GM12878 (cell line): ENCODE data around the gene GPR108. TPM values are rescaled to one million over a fixed set of nuclear protein-coding genes. Genes with fewer than 3 reads are reported as not detected.

ENCODE experiments used
- ATAC-seq: fragments of 200-7000 bp; cut with Tn5 transposase; 3 replicates; pipeline ENCODE4 v1.9.1; 2020; ENCODE audit warnings: mild to moderate bottlenecking, moderate library complexity
- BruUV-seq: library from RNA; stranded (reverse); fragments of 400-500 nt; replicated peaks from 2 replicates; lab custom pipeline; 2021; lab: Mats Ljungman, UMichigan
- CTCF ChIA-PET: fragments of 300-600 bp; sonication (Branson Sonifier 250); formaldehyde crosslinking; extraction: SDS; loops from one replicate; lab custom pipeline; 2021; ENCODE audit warnings: inconsistent platforms; lab: Yijun Ruan, JAX
- POLR2A ChIA-PET: fragments of 350-600 bp; formaldehyde crosslinking; extraction: SDS; loops from one replicate; lab custom pipeline; 2021; ENCODE audit warnings: inconsistent platforms; lab: Charles Lee
- RAD21 ChIA-PET: fragments of 300-600 bp; sonication (Branson Sonifier 250); formaldehyde crosslinking; loops from one replicate; lab custom pipeline; 2023; ENCODE audit warnings: antibody characterized with exemption; ENCODE audit not compliant: unreplicated experiment; lab: Charles Lee
- SMC1A ChIA-PET: fragments of 300-600 bp; sonication (Branson Sonifier 250); formaldehyde crosslinking; loops from one replicate; lab custom pipeline; 2023; ENCODE audit not compliant: unreplicated experiment, uncharacterized antibody; lab: Charles Lee
- DNase-seq: peaks from one replicate; pipeline ENCODE4 v3.0.0-alpha.2; 2011; ENCODE audit warnings: low read depth, low spot score
- FAIRE-seq: peaks from 3 replicates; lab custom pipeline; 2011; peaks lifted over from hg19 to GRCh38; lab: Jason Lieb, UNC
- H2AFZ ChIP-seq: 2 replicates; pipeline ENCODE4 v1.6.0; 2011; ENCODE audit warnings: low read depth, low read length, control low read depth; ENCODE audit not compliant: control insufficient read depth
- H3K27ac ChIP-seq: 2 replicates; pipeline ENCODE4 v1.5.1; 2011; ENCODE audit warnings: control low read depth; ENCODE audit not compliant: control insufficient read depth, insufficient read depth
- H3K27me3 ChIP-seq, 2 experiments: replicated peaks in 1 of 2; 2 replicates each; pipeline versions ENCODE4 v1.6.0 to v1.6.1; 2011; ENCODE audit warnings: low read length in 1 of 2; ENCODE audit not compliant: control insufficient read depth in 2 of 2, insufficient read depth in 2 of 2
- H3K36me3 ChIP-seq, 2 experiments: 2 replicates each; pipeline ENCODE4 v1.5.1; 2011; ENCODE audit warnings: low read length in 1 of 2; ENCODE audit not compliant: control insufficient read depth in 2 of 2, insufficient read depth in 2 of 2
- H3K4me1 ChIP-seq: 2 replicates; pipeline ENCODE4 v1.6.1; 2011; ENCODE audit warnings: mild to moderate bottlenecking, low read length, moderate library complexity, mixed read lengths; ENCODE audit not compliant: control insufficient read depth, insufficient read depth
- H3K4me2 ChIP-seq: 2 replicates; pipeline ENCODE4 v1.6.0; 2011; ENCODE audit warnings: control low read depth; ENCODE audit not compliant: control insufficient read depth, insufficient read depth
- H3K4me3 ChIP-seq: fragments of 200-600 bp; sonication (generic); 2 replicates; pipeline ENCODE4 v1.5.1; 2016
- H3K79me2 ChIP-seq: 2 replicates; pipeline ENCODE4 v1.6.0; 2011; ENCODE audit warnings: low read length; ENCODE audit not compliant: control insufficient read depth, insufficient read depth
- H3K9ac ChIP-seq: 2 replicates; pipeline ENCODE4 v1.8.0; 2011; ENCODE audit warnings: low read length, control low read depth, mixed read lengths; ENCODE audit not compliant: control insufficient read depth, insufficient read depth
- H3K9me3 ChIP-seq: replicated peaks from 3 replicates; pipeline ENCODE4 v1.5.1; 2011; ENCODE audit warnings: mild to moderate bottlenecking, low read length; ENCODE audit not compliant: control insufficient read depth, insufficient read depth
- H4K20me1 ChIP-seq: 2 replicates; pipeline ENCODE4 v1.6.0; 2011; ENCODE audit not compliant: control insufficient read depth, insufficient read depth
- ATF7 ChIP-seq: fragments of 450-650 bp; IDR thresholded peaks from 2 replicates; pipeline ENCODE4 v1.6.1; 2016; ENCODE audit warnings: low read depth, mild to moderate bottlenecking
- BACH1 ChIP-seq: fragments of 450-650 bp; IDR thresholded peaks from 2 replicates; pipeline ENCODE4 v1.6.1; 2017; ENCODE audit warnings: mild to moderate bottlenecking, borderline replicate concordance
- CBFB ChIP-seq: IDR thresholded peaks from 2 replicates; pipeline ENCODE4 v1.6.1; 2016; ENCODE audit warnings: antibody characterized with exemption, low read depth
- CEBPB ChIP-seq, 2 experiments: fragments of 150-350 bp in 1 of 2; IDR thresholded peaks; 2 replicates each; pipeline ENCODE4 v1.6.1; 2012 to 2014; ENCODE audit warnings: low read depth in 2 of 2, low read length in 2 of 2, borderline replicate concordance in 1 of 2, inconsistent platforms in 1 of 2
- CREB1 ChIP-seq: IDR thresholded peaks from 2 replicates; pipeline ENCODE4 v1.6.1; 2012; ENCODE audit warnings: low read depth, mild to moderate bottlenecking, inconsistent platforms
- CTCF ChIP-seq, 3 experiments: IDR thresholded peaks in 2 of 3; conservative IDR thresholded peaks in 1 of 3; 2 replicates each; pipeline ENCODE4 v1.5.1; 2011; ENCODE audit warnings: low read depth in 3 of 3, low read length in 3 of 3, mild to moderate bottlenecking in 3 of 3, control low read depth in 2 of 3, moderate library complexity in 2 of 3, inconsistent platforms in 1 of 3, mixed read lengths in 1 of 3; ENCODE audit not compliant: control insufficient read depth in 2 of 3, insufficient read depth in 1 of 3; ENCODE audit errors: extremely low read depth in 1 of 3
- GABPA ChIP-seq: IDR thresholded peaks from 2 replicates; pipeline ENCODE4 v1.6.1; 2014; ENCODE audit warnings: antibody characterized with exemption, low read depth, mild to moderate bottlenecking, inconsistent platforms
- IRF4 ChIP-seq: IDR thresholded peaks from 2 replicates; pipeline ENCODE4 v1.6.1; 2011; ENCODE audit warnings: low read depth, low read length
- KDM1A ChIP-seq: fragments of 200-600 bp; sonication (generic); IDR thresholded peaks from 2 replicates; pipeline ENCODE4 v1.6.1; 2016; ENCODE audit warnings: borderline replicate concordance
- MTA2 ChIP-seq: fragments of 450-650 bp; IDR thresholded peaks from 2 replicates; pipeline ENCODE4 v1.6.1; 2016; ENCODE audit warnings: low read depth, mild to moderate bottlenecking, moderate library complexity
- NFXL1 ChIP-seq: fragments of 450-650 bp; IDR thresholded peaks from 2 replicates; pipeline ENCODE4 v1.6.1; 2017; ENCODE audit warnings: antibody characterized with exemption, mild to moderate bottlenecking, borderline replicate concordance
- NRF1 ChIP-seq: conservative IDR thresholded peaks from 2 replicates; pipeline ENCODE4 v1.6.1; 2011; ENCODE audit warnings: mild to moderate bottlenecking, low read depth, low read length, improper control_type of control experiment
- PAX8 ChIP-seq: fragments of 450-650 bp; IDR thresholded peaks from 2 replicates; pipeline ENCODE4 v1.6.1; 2017; ENCODE audit warnings: mild to moderate bottlenecking, moderate library complexity
- PML ChIP-seq: IDR thresholded peaks from 2 replicates; pipeline ENCODE4 v1.6.1; 2012; ENCODE audit warnings: low read length, inconsistent platforms
- SMARCA5 ChIP-seq: fragments of 450-650 bp; IDR thresholded peaks from 2 replicates; pipeline ENCODE4 v1.6.1; 2017; ENCODE audit warnings: mild to moderate bottlenecking
- SUZ12 ChIP-seq: fragments of 200-600 bp; sonication (generic); IDR thresholded peaks from one replicate; pipeline ENCODE4 v1.6.1; 2018; ENCODE audit warnings: antibody characterized with exemption, mild to moderate bottlenecking; ENCODE audit not compliant: unreplicated experiment
- TARDBP ChIP-seq: IDR thresholded peaks from 2 replicates; pipeline ENCODE4 v1.6.1; 2016; ENCODE audit warnings: borderline replicate concordance
- ZNF687 ChIP-seq: fragments of 450-650 bp; IDR thresholded peaks from 2 replicates; pipeline ENCODE4 v1.6.1; 2017; ENCODE audit warnings: mild to moderate bottlenecking, moderate library complexity
- WGBS: methylation state at CpG from one replicate; pipeline ENCODE4 v1.1.6; 2016; ENCODE audit warnings: low lambda C conversion rate; ENCODE audit not compliant: insufficient replicate concordance, insufficient coverage; ENCODE audit errors: missing lambda C conversion rate; 5-methylcytosine and 5-hydroxymethylcytosine counted together
- in situ Hi-C: fragments of 300-500 bp; cut with MboI; formaldehyde crosslinking; loops from 9 replicates; pipeline ENCODE4 v1.14.3; 2018; ENCODE audit warnings: mixed read lengths
- intact Hi-C: fragments of 100-400 bp; cut with micrococcal nuclease; formaldehyde crosslinking; loops from one replicate; pipeline ENCODE4 v1.14.2; 2022; ENCODE audit not compliant: unreplicated experiment
- polyA plus RNA-seq, 11 experiments: library from polyadenylated mRNA; depleted of rRNA in 4 of 11; unstranded in 6 of 11; stranded (reverse) in 5 of 11; fragments of >200 nt; fragmentation: Nextera tagmentation in 4 of 11; fragmentation: Illumina TruSeq in 1 of 11; extraction: Ambion mirVana in 4 of 11; extraction: Trizol in 1 of 11; gene quantifications; 1 replicate in 1 of 11; 2 replicates in 10 of 11; pipeline versions ENCODE4 v1.2.1 to v1.2.3, GENCODE V29; 2011 to 2016; ENCODE audit warnings: inconsistent platforms in 2 of 11, missing spikeins in 2 of 11, low read depth in 1 of 11
- total RNA-seq, 4 experiments: library from RNA; depleted of rRNA in 3 of 4; stranded (reverse); fragments of >200 nt in 3 of 4; fragmentation: Illumina TruSeq in 1 of 4; extraction: Trizol in 1 of 4; gene quantifications; 2 replicates each; pipeline versions ENCODE4 v1.2.1 to v1.2.3, GENCODE V29; 2013 to 2021

GPR108 gene
- total and polyA plus RNA-seq, 10 of the 15 experiments (the other 5 are each of a cell fraction or from before 2014, with no cell fraction given) = 4.4 to 87.2 (median 57.1) TPM

- ATAC-seq (peak; percentile 79), DNase-seq (no peak), FAIRE-seq (peak; percentile 31)
- no TSS peak for BruUV-seq
- Histone ChIP-seq H3K36me3 (no peaks in the 10 kb centered on the region), H3K9ac (no peak overlapping the region), H2AFZ (no peak overlapping the region), H3K4me1 (peaks cover 4% of the 10 kb centered on the region), H3K27ac (no peak overlapping the region), H4K20me1 (no peaks in the 10 kb centered on the region), H3K4me3 (no peak overlapping the region), H3K9me3 (peaks cover 1% of the 10 kb centered on the region; the same call in 1 of the 3 replicates), H3K79me2 (no peaks in the 10 kb centered on the region), H3K27me3 (no peaks in the 10 kb centered on the region), H3K4me2 (no peak overlapping the region)
- ChIA-PET RAD21 (interaction anchor here (1.5 to 2.1 kb wide), 2 partner anchors 11 to 55 kb away, joined by 3 to 7 read pairs; no protein-coding TSS in a partner anchor), POLR2A (interaction anchor here (0.7 to 1.2 kb wide), 3 partner anchors 13 to 24 kb away, joined by 3 to 4 read pairs (median 3); no protein-coding TSS in a partner anchor), CTCF (interaction anchor here (0.6 kb wide), 2 partner anchors 51 to 148 kb away, joined by 3 read pairs; partner anchors contain the start of gene GPR108), SMC1A (interaction anchor here (0.9 to 1.1 kb wide), 2 partner anchors 8 to 34 kb away, joined by 3 read pairs; no protein-coding TSS in a partner anchor)
- WGBS = 39% methylated on average over 15 of the region's 15 CpGs
- in situ Hi-C loops (no loop called here), intact Hi-C loops (no loop called here)
- TF ChIP-seq TARDBP = no peak
- TF ChIP-seq GABPA = no peak
- TF ChIP-seq KDM1A = no peak
- TF ChIP-seq NFXL1 = no peak
- TF ChIP-seq NRF1 = no peak
- TF ChIP-seq SMARCA5 = no peak
- no peak for TF ChIP-seq PAX8
- TF ChIP-seq MTA2 = peak; percentile 67; the same call in 1 of the 2 replicates
- TF ChIP-seq CTCF (IDR thresholded peaks at IDR 0.05 in 2 of 3, conservative IDR thresholded peaks at IDR 0.05 in 1 of 3; ENCODE audit: control insufficient read depth in 2 of 3, extremely low read depth in 1 of 3, insufficient read depth in 1 of 3, low read depth in 3 of 3, low read length in 3 of 3) = no peak
- peak; percentile 46; the same call in 1 of the 2 replicates for TF ChIP-seq ATF7
- no peak for TF ChIP-seq CBFB
- no peak for TF ChIP-seq SUZ12
- TF ChIP-seq ZNF687 = no peak
- no peak for TF ChIP-seq IRF4
- no peak for TF ChIP-seq PML
- no peak for TF ChIP-seq BACH1
- no peak for TF ChIP-seq CEBPB (IDR thresholded peaks at IDR 0.05; ENCODE audit: borderline replicate concordance in 1 of 2, low read depth in 2 of 2, low read length in 2 of 2)
- TF ChIP-seq CREB1 = 0 out of 2 replicates have a peak, but pooled peaks have one; percentile 28
Measured at GRCh38 chr19:6685962-6686627, 51.3 kb downstream of the GPR108 start.
